Activated CD8-positive, alpha-beta memory T cell treated with anti-CD3 and anti-CD28 coated beads for 48 hours (primary cell): ENCODE measurements around the gene IL1B.
"Not testable (repeated sequence)": the region's sequence is repeated elsewhere in the genome, so short reads cannot be mapped to it uniquely, and the experiment has no call there.

Experiments used
- DNase-seq, 3 experiments: peaks; one replicate each; pipeline ENCODE4 v3.0.0-alpha.2; 2020; ENCODE audit warnings: low read depth in 2 of 3, low spot score in 2 of 3

The IL1B gene

GRCh38 chr2:112836695-112837117 lies at the start of gene IL1B:
TSS of gene IL1B (minus strand) at chr2:112836779. CDS start at chr2:112836229, 550 bp downstream.
- no peak for DNase-seq

DNA sequence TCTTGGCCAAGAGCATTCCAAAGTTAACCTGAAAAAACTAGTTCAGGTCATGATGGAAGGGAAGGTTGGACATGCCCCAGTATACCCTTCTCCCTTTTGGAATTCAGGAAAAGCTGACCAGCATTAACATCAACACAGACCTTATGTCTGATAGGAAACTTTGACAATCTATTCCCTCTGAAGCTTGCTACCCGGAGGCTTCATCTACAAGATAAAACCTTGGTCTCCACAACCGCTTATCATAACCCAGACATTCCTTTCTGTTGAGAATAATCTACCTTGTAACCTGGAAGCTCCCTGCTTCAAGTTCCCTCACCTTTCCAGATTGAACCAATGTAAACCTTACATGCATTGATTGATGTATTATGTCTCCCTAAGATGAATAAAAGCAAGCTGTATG lies 49.7 kb upstream of the IL1B start:
- no peak for DNase-seq

- no peak for DNase-seq
These were observed 48.9 kb upstream of the IL1B start for GRCh38 chr2:112885506-112885902.

- peak; percentile 31 to 67 (median 50) for DNase-seq
These were observed 48.4 kb upstream of the IL1B start for GRCh38 chr2:112884869-112885505.

DNA sequence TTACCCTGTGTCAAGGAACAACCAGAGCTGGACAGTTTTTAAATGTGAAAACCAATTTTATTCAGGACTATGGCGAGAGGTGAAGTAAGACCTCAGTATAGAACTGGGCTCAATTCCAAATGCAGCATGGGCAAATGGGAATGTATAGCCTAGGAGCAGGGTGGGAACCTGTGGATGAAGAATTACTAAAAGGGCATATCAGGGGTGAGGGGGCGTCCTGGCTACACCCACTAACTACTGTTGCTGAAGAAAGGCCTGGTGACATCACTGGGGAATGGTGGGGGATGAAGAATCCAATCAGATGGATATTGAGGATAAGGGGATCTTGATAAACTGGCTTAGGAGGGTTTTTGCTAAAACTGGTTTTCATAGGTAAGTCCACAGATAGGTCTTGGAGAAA lies 47.1 kb upstream of the IL1B start:
- no peak for DNase-seq

DNA sequence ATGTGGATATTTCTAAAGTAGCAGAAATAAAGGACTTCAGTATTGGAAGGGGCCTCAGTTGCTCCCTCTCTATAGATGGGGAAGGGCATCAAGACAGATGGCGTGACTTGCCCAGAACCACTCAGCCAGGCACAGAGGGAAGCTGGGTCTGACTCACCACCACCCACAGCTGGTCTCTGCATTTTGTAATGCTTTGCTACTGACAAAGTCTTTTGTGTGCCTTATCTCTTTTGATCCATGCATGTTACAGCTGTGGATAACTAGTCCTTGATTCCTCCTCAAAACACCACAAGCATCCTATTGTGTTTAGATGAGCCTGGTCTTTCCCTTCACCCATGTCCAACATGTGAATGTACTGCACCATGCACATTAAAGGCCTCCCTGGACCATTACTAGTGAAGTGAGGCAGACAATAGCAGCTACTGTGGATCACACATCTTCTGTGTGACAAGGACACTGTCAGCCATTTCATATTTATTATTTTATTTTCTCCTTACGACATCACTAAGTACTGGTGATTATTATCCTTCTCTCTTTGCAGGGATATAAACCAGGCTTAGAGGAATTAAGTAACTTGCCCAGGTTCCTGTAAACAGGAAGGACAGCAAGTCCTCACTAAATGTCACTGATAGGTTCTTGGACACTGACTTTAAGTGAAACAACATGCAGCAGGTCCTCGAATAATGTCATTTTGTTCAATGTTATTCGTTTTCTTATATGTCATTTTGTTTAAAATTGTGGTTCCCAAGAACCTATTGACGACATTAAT lies 44.8 kb upstream of the IL1B start:
- DNase-seq: peak in 1 of 3 experiments; percentile 17

DNA sequence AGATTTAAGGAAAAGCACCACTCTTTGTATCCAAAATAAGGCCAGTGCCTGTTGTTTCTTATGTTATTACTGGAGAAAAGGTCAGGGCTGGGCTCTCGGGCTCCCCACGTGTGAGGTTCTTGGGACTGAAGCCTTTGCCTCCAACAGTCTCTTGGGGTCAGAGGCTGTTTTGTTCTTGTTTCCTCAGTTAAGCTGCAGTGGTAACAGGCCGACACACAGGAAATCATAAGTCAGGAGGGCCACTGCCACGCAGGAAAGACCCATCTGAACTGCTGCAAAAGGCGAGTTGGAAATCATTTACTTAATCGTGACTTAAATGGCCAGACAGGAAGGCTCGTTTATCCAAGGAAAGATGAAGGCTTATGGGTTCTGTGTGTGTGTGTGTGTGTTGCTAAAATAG lies 44.1 kb upstream of the IL1B start:
- no peak for DNase-seq

- DNase-seq: no peak
These were observed 43.5 kb upstream of the IL1B start for GRCh38 chr2:112880091-112880531.

DNA sequence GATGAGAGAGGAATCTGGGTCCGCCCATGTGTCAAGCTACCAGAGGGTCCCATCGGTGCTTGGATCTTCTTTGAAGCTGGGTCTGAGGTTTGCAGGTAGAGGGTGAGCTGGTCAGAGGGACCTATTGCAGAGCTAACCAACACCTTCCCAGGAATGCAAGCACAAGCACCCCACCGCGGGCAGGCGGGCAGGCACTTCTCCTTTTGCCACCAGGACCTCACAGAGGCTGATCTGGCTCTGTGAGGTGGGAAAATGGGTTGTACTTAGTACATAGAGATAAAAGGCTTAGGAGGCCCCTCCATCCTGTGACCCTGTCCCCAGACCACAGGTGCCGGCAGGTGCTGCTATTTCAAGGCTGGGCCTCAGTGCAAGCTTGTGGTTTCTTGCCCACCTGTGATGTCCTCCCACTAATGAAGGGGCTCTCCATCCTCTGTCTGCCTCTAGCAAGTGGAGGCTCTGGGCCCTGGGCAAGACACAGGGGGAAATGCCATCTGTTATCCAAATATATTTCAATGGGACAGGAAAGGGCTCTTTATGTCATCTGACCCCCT lies 43.0 kb upstream of the IL1B start:
- DNase-seq: no peak

- DNase-seq: no peak
These were observed 40.8 kb upstream of the IL1B start for GRCh38 chr2:112877423-112877822.

GRCh38 chr2:112876971-112877361 lies 40.4 kb upstream of the IL1B start:
- DNase-seq: no peak

DNA sequence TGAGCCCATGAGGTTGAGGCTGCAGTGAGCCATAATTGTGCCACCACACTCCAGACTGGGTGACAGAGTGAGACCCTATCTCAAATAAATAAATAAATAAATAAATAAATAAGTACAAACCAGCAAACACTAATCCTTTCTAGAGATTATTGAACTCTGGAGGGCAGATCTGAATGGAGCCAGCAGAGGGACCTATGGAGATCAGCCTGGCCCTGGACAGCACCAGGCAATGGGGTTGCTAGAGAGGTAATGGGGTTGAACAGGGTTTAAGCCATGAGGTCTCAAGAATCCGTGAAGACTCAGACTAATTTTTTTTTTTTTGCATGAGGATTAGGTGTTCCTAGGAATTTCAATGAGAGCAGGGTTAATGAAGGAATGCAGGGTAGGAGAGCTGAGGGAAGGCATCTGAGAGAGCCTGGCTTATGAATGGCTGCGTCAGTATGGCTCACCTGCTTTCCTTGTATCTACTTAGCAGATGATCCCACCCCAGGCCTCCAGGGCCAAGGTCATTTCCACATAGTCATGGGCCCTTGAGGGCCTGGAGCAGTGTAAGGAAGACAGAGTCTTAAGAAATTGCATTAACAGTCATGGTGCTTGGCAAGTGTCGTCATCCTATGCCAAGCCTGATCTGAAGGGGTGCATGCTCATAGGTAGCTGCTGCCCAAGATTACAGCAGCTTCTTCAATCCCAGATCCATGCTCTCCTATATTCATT lies 39.8 kb upstream of the IL1B start:
- DNase-seq: no peak

- DNase-seq: no peak
These were observed 34.6 kb upstream of the IL1B start for GRCh38 chr2:112870841-112871835.

DNA sequence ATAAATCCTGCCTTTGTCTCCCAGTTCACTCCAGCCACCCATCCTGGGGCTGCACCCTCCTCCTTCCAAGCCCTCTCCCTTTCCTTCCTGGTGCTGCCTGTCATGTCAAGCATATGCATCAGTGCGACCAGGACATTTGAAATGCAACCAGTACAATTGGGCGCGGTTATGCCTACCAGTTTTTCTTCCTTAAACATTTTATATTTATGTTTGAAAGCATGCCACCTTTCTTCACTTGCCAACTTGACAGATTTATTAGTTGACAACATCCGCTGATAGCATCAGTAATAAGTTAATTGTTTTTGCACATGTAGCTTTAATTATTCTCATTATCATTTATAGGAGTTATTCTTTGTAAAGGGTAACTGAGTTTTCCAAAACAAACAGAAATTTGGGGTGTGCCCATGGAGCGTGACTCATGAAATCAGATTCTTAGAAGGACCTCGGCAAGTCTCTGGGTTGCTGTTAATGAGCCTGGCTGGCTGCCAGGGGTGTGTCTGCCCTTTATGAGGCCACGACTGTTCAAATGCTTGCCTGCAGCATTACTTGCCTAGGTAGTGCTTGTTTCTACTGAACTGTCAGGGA lies 32.8 kb upstream of the IL1B start:
- no peak for DNase-seq

- DNase-seq: no peak
These were observed 31.4 kb upstream of the IL1B start for GRCh38 chr2:112867701-112868631.

- DNase-seq: no peak
These were observed 29.7 kb upstream of the IL1B start for GRCh38 chr2:112866128-112866835.

DNA sequence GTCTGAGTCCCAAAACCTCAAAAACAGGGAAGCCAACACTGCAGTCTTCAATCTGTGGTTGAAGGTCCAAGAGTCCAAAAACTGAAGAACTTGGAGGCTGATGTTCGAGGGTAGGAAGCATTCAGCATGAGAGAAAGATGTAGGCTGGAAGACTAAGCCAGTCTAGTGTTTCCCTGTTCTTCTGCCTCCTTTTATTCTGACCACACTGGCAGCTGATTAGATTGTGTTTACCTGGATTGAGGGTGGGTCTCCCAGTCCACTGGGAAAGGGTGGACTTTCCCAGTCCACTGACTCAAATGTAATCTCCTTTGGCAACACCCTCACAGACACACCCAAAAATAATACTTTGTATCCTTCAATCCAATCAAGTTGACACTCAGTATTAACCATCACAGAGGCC lies 27.5 kb upstream of the IL1B start:
- DNase-seq: no peak

DNA sequence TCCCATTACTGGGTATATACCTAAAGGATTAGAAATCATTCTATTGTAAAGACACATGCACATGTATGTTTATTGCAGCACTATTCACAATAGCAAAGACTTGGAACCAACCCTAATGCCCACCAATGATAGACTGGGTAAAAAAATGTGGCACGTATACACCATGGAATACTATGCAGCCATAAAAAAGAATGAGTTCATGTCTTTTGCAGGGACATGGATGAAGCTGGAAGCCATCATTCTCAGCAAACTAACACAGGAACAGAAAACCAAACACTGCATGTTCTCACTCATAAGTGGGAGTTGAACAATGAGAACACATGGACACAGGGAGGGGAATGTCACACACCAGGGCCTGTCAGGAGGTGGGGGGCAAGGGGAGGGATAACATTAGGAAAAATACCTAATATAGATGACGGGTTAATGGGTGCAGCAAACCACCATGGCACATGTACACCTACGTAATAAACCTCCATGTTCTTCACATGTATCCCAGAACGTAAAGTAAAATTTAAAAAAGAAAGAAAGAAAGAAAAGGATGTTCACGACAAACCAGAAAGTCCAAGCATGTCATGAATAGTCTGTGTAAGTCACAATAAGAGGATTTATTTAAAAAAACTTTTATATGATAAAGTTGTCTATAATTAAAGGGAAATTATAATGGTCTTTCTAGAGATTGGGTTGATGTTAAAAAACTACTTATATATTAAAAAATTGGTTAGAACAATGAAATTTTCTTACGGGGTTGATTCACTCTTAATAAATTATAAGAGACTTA lies 23.0 kb upstream of the IL1B start:
- not testable (repeated sequence) for DNase-seq
